ENCODE results near the gene SLC4A2. TPM values are rescaled to one million over a fixed set of nuclear protein-coding genes. Genes with fewer than 3 reads are reported as not detected.

SLC4A2 gene
- total RNA-seq, 4 donors from 2014 or later = 48.5 to 109 (median 69.0) TPM

GRCh38 chr7:151119055-151119415 is 59.6 kb downstream of the SLC4A2 start:
- TF ChIP-seq, protein P1, sequence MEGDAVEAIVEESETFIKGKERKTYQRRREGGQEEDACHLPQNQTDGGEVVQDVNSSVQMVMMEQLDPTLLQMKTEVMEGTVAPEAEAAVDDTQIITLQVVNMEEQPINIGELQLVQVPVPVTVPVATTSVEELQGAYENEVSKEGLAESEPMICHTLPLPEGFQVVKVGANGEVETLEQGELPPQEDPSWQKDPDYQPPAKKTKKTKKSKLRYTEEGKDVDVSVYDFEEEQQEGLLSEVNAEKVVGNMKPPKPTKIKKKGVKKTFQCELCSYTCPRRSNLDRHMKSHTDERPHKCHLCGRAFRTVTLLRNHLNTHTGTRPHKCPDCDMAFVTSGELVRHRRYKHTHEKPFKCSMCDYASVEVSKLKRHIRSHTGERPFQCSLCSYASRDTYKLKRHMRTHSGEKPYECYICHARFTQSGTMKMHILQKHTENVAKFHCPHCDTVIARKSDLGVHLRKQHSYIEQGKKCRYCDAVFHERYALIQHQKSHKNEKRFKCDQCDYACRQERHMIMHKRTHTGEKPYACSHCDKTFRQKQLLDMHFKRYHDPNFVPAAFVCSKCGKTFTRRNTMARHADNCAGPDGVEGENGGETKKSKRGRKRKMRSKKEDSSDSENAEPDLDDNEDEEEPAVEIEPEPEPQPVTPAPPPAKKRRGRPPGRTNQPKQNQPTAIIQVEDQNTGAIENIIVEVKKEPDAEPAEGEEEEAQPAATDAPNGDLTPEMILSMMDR (IDR thresholded peaks at IDR 0.05) = no peak
- TF ChIP-seq POLR2A (IDR thresholded peaks at IDR 0.05) = no peak
- Histone ChIP-seq H3K36me3 (peaks cover 38 to 50% of the 10 kb centered on the region in 2 donors), H3K9me3 (no peaks in the 10 kb centered on the region), H3K27ac (no peak overlapping the region), H3K4me1 (peaks cover 10% of the 10 kb centered on the region in 2 donors), H3K4me3 (replicated peaks in 1 of 3) (no peak overlapping the region), H3K27me3 (no peaks in the 10 kb centered on the region)
- intact Hi-C loops (cut with DNase I) = no loop called here
- no peak for DNase-seq
- 94 to 97% methylated on average over 7 to 13 of the region's 13 CpGs for WGBS, 2 donors

DNA sequence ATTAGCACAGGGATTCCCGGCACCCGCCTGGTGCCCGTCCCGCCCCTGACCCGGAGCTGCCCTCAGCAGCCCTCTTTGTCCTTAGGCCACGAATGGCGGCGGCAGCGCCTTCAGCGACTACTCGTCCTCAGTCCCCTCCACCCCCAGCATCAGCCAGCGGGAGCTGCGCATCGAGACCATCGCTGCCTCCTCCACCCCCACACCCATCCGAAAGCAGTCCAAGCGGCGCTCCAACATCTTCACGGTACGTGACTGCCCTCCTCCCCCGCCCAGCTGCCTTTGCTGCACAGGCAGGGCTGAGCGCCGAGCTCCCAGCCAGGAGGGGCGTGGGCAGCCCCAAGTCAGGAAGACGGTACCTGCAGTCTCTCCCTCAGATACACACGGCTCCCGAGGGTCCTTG is 60.5 kb downstream of the SLC4A2 start:
- Histone ChIP-seq H3K4me3 (replicated peaks in 1 of 3) (no peak overlapping the region), H3K27ac (no peak overlapping the region), H3K4me1 (peaks cover 5 to 10% of the 10 kb centered on the region in 2 donors), H3K9me3 (no peaks in the 10 kb centered on the region), H3K36me3 (peaks cover 38 to 54% of the 10 kb centered on the region in 2 donors), H3K27me3 (no peaks in the 10 kb centered on the region)
- intact Hi-C loops (cut with DNase I) = loop anchor here (2.0 to 5.0 kb wide), 2 partner anchors 55 to 187 kb away; no protein-coding TSS in a partner anchor
- TF ChIP-seq POLR2A (IDR thresholded peaks at IDR 0.05) = no peak
- TF ChIP-seq, protein P1 (IDR thresholded peaks at IDR 0.05) = no peak
- 97% methylated on average over 23 to 27 of the region's 27 CpGs for WGBS, 2 donors
- no peak for DNase-seq

GRCh38 chr7:151120896-151121295 is 61.5 kb downstream of the SLC4A2 start:
- DNase-seq = no peak
- Histone ChIP-seq H3K27me3 (no peaks in the 10 kb centered on the region), H3K4me1 (peaks cover 15 to 17% of the 10 kb centered on the region in 2 donors), H3K4me3 (replicated peaks in 1 of 3) (no peak overlapping the region), H3K9me3 (no peaks in the 10 kb centered on the region), H3K36me3 (peaks cover 38 to 56% of the 10 kb centered on the region in 2 donors), H3K27ac (no peak overlapping the region)
- intact Hi-C loops (cut with DNase I) = loop anchor here (2.0 to 5.0 kb wide), 2 partner anchors 54 to 186 kb away; no protein-coding TSS in a partner anchor
- TF ChIP-seq, protein P1 (IDR thresholded peaks at IDR 0.05) = no peak
- no peak for TF ChIP-seq POLR2A (IDR thresholded peaks at IDR 0.05)
- WGBS, 2 donors = 92 to 94% methylated on average over 22 of the region's 22 CpGs

DNA sequence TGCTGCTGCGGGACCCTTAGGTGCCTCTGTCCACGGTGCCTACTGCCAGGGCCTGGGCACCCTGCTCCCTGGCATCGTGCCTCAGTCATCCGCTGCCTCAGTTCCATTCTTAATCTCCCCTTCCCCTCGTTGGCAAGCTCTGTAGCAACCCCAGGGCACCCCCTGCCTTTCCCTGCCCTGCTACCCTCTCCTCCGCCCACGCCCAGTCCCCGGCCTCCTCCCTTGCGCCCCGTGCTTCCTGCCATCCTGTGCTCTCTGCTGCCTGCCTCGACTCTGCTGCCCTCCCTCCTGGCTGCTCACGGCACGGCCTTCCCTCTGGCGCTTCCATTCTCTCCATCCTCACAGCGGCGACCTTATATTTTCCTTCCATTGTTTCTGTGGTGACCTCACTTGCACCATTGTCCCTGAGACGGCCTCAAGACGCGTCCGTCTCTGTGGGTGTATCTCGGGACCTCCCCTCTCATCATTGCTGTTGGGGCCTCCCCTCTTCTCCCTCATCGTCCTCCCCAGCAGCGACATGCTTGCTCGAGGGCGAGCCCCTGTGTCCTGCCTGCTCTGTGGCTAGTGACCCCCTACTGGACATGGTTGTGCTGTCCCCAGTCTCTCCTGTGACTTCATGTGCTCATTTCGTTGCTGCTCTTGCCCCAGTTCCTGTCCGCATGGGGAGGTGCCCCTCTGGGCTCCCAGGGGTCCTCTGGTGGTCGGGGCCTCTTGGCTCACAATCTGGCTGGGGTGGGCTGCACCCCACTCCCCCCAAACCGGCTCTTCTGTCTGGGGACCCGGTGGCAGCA is 62.2 kb downstream of the SLC4A2 start:
- WGBS, 2 donors = 89 to 90% methylated on average over 29 to 30 of the region's 30 CpGs
- no peak for DNase-seq
- H3K27ac ChIP-seq = no peak overlapping the region
- no peak for TF ChIP-seq POLR2A (IDR thresholded peaks at IDR 0.05)
- TF ChIP-seq, protein P1 (IDR thresholded peaks at IDR 0.05) = no peak
- H3K4me3 ChIP-seq (replicated peaks in 1 of 3) = no peak overlapping the region
- no peaks in the 10 kb centered on the region for H3K27me3 ChIP-seq
- H3K36me3 ChIP-seq = peaks cover 38 to 56% of the 10 kb centered on the region in 2 donors
- no peaks in the 10 kb centered on the region for H3K9me3 ChIP-seq
- intact Hi-C loops (cut with DNase I) = loop anchor here (2.0 to 5.0 kb wide), 2 partner anchors 53 to 186 kb away; no protein-coding TSS in a partner anchor
- peaks cover 17 to 19% of the 10 kb centered on the region in 2 donors for H3K4me1 ChIP-seq

DNA sequence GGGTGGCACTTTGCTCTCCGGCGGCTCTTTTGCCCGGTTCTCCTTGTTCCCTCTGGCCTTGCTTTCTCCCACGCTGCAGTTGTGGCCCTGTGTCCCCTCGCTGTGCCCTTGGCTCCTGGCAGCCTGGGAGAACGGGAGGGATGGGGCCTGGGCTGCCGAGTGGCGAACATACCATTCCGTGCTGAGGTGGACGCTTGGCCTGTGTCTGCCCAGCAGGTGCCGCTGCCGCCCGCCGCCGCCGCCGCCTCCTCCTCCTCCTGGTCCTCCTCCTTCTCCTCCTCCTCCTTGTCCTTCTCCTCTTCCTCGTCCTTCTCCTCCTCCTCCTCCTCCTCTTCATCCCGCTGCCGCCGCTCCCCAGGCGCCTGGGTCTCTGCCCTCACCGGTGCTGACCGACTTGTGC is 62.9 kb downstream of the SLC4A2 start:
- WGBS, 2 donors = 91 to 96% methylated on average over 23 of the region's 24 CpGs
- Histone ChIP-seq H3K27me3 (no peaks in the 10 kb centered on the region), H3K4me3 (replicated peaks in 1 of 3) (no peak overlapping the region), H3K9me3 (no peaks in the 10 kb centered on the region), H3K4me1 (peaks cover 16% of the 10 kb centered on the region in 2 donors), H3K27ac (no peak overlapping the region), H3K36me3 (peaks cover 38 to 56% of the 10 kb centered on the region in 2 donors)
- TF ChIP-seq, protein P1 (IDR thresholded peaks at IDR 0.05) = no peak
- no peak for TF ChIP-seq POLR2A (IDR thresholded peaks at IDR 0.05)
- no peak for DNase-seq
- intact Hi-C loops (cut with DNase I) = loop anchor here (5.0 kb wide), 1 partner anchor 185 kb away; no protein-coding TSS in a partner anchor
